SK-N-SH treated with all-trans-retinoic acid at 6 μM for 48 hours (cell line): ENCODE data around the gene FN1.

ENCODE experiments used
- ATAC-seq: fragments of 200-7000 bp; cut with Tn5 transposase; 3 replicates; pipeline ENCODE4 v1.9.1; 2020; ENCODE audit warnings: mild to moderate bottlenecking, moderate library complexity
- ARNTL ChIP-seq: fragments of 450-650 bp; formaldehyde crosslinking; IDR thresholded peaks from 2 replicates; pipeline ENCODE4 v1.5.0; 2020; ENCODE audit warnings: low read depth, mild to moderate bottlenecking, moderate library complexity, borderline replicate concordance
- BACH2 ChIP-seq: fragments of 250-450 bp; sonication (Bioruptor Pico); IDR thresholded peaks from 2 replicates; pipeline ENCODE4 v1.9.0; 2021; ENCODE audit warnings: mild to moderate bottlenecking, borderline replicate concordance
- CSDC2 ChIP-seq: fragments of 250-450 bp; sonication (Bioruptor Pico); IDR thresholded peaks from 2 replicates; pipeline ENCODE4 v1.5.0; 2020; ENCODE audit warnings: mild to moderate bottlenecking, moderate library complexity
- ESRRG ChIP-seq: fragments of 250-450 bp; sonication (Bioruptor Pico); IDR thresholded peaks from 2 replicates; pipeline ENCODE4 v1.6.1; 2021; ENCODE audit warnings: mild to moderate bottlenecking
- GLIS3 ChIP-seq: fragments of 250-450 bp; sonication (Bioruptor Pico); IDR thresholded peaks from 2 replicates; pipeline ENCODE4 v1.5.0; 2020; ENCODE audit warnings: mild to moderate bottlenecking, moderate library complexity
- ISL1 ChIP-seq: fragments of 250-450 bp; sonication (Bioruptor Pico); IDR thresholded peaks from 2 replicates; pipeline ENCODE4 v2.1.2; 2022; ENCODE audit warnings: mild to moderate bottlenecking, moderate library complexity
- PPARA ChIP-seq: fragments of 250-450 bp; sonication (Bioruptor Pico); IDR thresholded peaks from 2 replicates; pipeline ENCODE4 v1.5.0; 2020; ENCODE audit warnings: mild to moderate bottlenecking, borderline replicate concordance
- RARB ChIP-seq: fragments of 250-450 bp; sonication (Bioruptor Pico); IDR thresholded peaks from 2 replicates; pipeline ENCODE4 v1.8.0; 2021; ENCODE audit warnings: mild to moderate bottlenecking, moderate library complexity
- SNAI2 ChIP-seq: fragments of 250-450 bp; sonication (Bioruptor Pico); IDR thresholded peaks from 2 replicates; pipeline ENCODE4 v1.5.0; 2020; ENCODE audit warnings: mild to moderate bottlenecking, moderate library complexity
- TOX ChIP-seq: fragments of 250-450 bp; sonication (Bioruptor Pico); IDR thresholded peaks from 2 replicates; pipeline ENCODE4 v1.8.0; 2021; ENCODE audit warnings: mild to moderate bottlenecking, moderate library complexity, borderline replicate concordance
- ZC3H10 ChIP-seq: fragments of 250-450 bp; sonication (Bioruptor Pico); IDR thresholded peaks from 2 replicates; pipeline ENCODE4 v1.5.1; 2021; ENCODE audit warnings: mild to moderate bottlenecking, moderate library complexity
- ZFP3 ChIP-seq: fragments of 250-450 bp; sonication (Bioruptor Pico); IDR thresholded peaks from 2 replicates; pipeline ENCODE4 v1.5.0; 2020; ENCODE audit warnings: mild to moderate bottlenecking, moderate library complexity
- ZFP30 ChIP-seq: fragments of 450-650 bp; formaldehyde crosslinking; IDR thresholded peaks from 2 replicates; pipeline ENCODE4 v1.5.0; 2022; ENCODE audit warnings: mild to moderate bottlenecking, moderate library complexity
- ZNF565 ChIP-seq: fragments of 450-650 bp; formaldehyde crosslinking; conservative IDR thresholded peaks from 2 replicates; pipeline ENCODE4 v1.5.0; 2020; ENCODE audit warnings: low read depth, mild to moderate bottlenecking, moderate library complexity
- ZNF70 ChIP-seq: fragments of 450-650 bp; formaldehyde crosslinking; IDR thresholded peaks from 2 replicates; pipeline ENCODE4 v1.5.0; 2020; ENCODE audit warnings: mild to moderate bottlenecking, moderate library complexity
- ZNF8 ChIP-seq: fragments of 450-650 bp; formaldehyde crosslinking; IDR thresholded peaks from 2 replicates; pipeline ENCODE4 v1.5.0; 2020; ENCODE audit warnings: mild to moderate bottlenecking, moderate library complexity
- TF ChIP-seq, protein P1 (sequence below): fragments of 250-450 bp; sonication (Bioruptor Pico); IDR thresholded peaks from 2 replicates; pipeline ENCODE4 v1.8.0; 2020; ENCODE audit warnings: mild to moderate bottlenecking, moderate library complexity, borderline replicate concordance
- TF ChIP-seq, protein P2 (sequence below): fragments of 250-450 bp; sonication (Bioruptor Pico); IDR thresholded peaks from 2 replicates; pipeline ENCODE4 v1.5.0; 2020; ENCODE audit warnings: mild to moderate bottlenecking, moderate library complexity
- TF ChIP-seq, protein P3 (sequence below): fragments of 250-450 bp; sonication (Bioruptor Pico); IDR thresholded peaks from 2 replicates; pipeline ENCODE4 v1.8.0; 2021; ENCODE audit warnings: low read depth, mild to moderate bottlenecking, moderate library complexity, borderline replicate concordance
- TF ChIP-seq, protein P4 (sequence below): fragments of 250-450 bp; sonication (Bioruptor Pico); IDR thresholded peaks from 2 replicates; pipeline ENCODE4 v1.5.1; 2020; ENCODE audit warnings: low read depth, mild to moderate bottlenecking, moderate library complexity
- TF ChIP-seq, protein P5 (sequence below): fragments of 250-450 bp; sonication (Bioruptor Pico); IDR thresholded peaks from 2 replicates; pipeline ENCODE4 v1.5.1; 2021; ENCODE audit warnings: mild to moderate bottlenecking, moderate library complexity

The FN1 gene

DNA sequence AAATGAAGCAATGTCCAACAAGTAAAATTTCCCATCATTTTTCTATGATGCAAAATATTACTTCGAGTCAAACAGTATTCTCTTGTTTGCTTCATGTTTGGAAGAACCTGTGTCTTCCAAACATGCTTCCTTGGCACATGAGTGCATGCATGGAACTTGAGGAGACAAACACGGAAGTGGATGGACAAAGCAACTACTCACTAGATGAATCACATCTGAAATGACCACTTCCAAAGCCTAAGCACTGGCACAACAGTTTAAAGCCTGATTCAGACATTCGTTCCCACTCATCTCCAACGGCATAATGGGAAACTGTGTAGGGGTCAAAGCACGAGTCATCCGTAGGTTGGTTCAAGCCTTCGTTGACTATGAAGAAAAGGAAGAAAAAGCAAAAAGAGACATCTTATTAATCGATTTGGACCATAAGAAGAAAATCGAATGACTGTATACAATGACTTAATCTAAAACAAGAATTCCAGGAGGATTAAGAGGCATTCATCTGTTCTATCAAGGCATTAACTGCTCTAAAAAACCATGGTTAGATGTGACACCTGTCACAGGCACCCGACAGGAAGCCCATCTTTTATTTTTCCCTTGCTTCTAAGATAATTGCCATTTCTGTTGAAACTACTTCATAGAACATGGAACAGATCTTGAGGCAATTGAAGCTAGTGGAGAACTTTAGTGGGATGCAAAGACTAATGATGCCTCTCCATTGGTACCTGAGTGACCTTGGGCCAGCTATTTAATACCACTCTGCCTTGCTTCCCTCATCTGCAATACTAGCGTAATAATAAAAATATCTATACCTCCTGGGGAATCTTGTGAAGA lies 68.0 kb downstream of the FN1 start:
- no peak for TF ChIP-seq ZNF565
- TF ChIP-seq, protein P1, sequence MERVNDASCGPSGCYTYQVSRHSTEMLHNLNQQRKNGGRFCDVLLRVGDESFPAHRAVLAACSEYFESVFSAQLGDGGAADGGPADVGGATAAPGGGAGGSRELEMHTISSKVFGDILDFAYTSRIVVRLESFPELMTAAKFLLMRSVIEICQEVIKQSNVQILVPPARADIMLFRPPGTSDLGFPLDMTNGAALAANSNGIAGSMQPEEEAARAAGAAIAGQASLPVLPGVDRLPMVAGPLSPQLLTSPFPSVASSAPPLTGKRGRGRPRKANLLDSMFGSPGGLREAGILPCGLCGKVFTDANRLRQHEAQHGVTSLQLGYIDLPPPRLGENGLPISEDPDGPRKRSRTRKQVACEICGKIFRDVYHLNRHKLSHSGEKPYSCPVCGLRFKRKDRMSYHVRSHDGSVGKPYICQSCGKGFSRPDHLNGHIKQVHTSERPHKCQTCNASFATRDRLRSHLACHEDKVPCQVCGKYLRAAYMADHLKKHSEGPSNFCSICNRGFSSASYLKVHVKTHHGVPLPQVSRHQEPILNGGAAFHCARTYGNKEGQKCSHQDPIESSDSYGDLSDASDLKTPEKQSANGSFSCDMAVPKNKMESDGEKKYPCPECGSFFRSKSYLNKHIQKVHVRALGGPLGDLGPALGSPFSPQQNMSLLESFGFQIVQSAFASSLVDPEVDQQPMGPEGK (CRISPR knock-in tag): no peak
- no peak for TF ChIP-seq ZFP30 (CRISPR knock-in tag)
- no peak for TF ChIP-seq ZNF8 (CRISPR knock-in tag)
- no peak for TF ChIP-seq SNAI2 (CRISPR knock-in tag)
- no peak for ATAC-seq

DNA sequence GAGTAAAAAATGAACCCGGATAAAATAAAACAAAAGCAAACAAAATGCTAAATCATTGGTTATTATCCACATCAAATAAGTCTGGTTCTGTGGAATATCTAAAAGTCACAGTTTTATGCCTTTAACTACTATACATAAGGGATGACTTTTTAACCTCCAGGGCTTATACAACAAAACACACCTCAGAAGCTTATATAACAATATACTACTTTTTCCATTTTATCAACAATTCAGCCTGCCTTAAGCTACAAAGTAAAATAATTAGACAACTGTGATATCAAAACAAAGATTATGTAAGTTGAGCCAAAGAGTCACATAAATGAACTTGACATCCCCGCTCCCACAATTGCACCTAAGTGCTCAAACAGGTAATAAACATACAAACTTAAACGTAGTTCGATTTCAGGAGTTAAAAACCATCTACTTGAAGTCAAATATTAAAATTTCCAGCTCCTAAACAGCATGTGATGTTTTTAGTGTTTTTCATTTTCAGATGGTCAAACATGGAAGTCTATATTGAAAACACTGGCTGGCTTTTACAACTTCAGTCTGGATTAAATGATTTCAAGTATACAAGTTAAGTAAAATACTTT lies 69.3 kb downstream of the FN1 start:
- no peak for ATAC-seq
- TF ChIP-seq ZC3H10 (CRISPR knock-in tag) (no peak), ZNF8 (CRISPR knock-in tag) (no peak), SNAI2 (CRISPR knock-in tag) (no peak), ARNTL (no peak), ZNF70 (CRISPR knock-in tag) (no peak), ZNF565 (no peak), TOX (CRISPR knock-in tag) (no peak), ESRRG (no peak), PPARA (CRISPR knock-in tag) (no peak), RARB (no peak), BACH2 (CRISPR knock-in tag) (no peak), ZFP30 (CRISPR knock-in tag) (no peak)
- TF ChIP-seq, protein P2, sequence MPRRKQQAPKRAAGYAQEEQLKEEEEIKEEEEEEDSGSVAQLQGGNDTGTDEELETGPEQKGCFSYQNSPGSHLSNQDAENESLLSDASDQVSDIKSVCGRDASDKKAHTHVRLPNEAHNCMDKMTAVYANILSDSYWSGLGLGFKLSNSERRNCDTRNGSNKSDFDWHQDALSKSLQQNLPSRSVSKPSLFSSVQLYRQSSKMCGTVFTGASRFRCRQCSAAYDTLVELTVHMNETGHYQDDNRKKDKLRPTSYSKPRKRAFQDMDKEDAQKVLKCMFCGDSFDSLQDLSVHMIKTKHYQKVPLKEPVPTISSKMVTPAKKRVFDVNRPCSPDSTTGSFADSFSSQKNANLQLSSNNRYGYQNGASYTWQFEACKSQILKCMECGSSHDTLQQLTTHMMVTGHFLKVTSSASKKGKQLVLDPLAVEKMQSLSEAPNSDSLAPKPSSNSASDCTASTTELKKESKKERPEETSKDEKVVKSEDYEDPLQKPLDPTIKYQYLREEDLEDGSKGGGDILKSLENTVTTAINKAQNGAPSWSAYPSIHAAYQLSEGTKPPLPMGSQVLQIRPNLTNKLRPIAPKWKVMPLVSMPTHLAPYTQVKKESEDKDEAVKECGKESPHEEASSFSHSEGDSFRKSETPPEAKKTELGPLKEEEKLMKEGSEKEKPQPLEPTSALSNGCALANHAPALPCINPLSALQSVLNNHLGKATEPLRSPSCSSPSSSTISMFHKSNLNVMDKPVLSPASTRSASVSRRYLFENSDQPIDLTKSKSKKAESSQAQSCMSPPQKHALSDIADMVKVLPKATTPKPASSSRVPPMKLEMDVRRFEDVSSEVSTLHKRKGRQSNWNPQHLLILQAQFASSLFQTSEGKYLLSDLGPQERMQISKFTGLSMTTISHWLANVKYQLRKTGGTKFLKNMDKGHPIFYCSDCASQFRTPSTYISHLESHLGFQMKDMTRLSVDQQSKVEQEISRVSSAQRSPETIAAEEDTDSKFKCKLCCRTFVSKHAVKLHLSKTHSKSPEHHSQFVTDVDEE (CRISPR knock-in tag): no peak
- TF ChIP-seq, protein P3, sequence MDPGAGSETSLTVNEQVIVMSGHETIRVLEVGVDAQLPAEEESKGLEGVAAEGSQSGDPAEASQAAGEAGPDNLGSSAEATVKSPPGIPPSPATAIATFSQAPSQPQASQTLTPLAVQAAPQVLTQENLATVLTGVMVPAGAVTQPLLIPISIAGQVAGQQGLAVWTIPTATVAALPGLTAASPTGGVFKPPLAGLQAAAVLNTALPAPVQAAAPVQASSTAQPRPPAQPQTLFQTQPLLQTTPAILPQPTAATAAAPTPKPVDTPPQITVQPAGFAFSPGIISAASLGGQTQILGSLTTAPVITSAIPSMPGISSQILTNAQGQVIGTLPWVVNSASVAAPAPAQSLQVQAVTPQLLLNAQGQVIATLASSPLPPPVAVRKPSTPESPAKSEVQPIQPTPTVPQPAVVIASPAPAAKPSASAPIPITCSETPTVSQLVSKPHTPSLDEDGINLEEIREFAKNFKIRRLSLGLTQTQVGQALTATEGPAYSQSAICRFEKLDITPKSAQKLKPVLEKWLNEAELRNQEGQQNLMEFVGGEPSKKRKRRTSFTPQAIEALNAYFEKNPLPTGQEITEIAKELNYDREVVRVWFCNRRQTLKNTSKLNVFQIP: no peak
- TF ChIP-seq, protein P4, sequence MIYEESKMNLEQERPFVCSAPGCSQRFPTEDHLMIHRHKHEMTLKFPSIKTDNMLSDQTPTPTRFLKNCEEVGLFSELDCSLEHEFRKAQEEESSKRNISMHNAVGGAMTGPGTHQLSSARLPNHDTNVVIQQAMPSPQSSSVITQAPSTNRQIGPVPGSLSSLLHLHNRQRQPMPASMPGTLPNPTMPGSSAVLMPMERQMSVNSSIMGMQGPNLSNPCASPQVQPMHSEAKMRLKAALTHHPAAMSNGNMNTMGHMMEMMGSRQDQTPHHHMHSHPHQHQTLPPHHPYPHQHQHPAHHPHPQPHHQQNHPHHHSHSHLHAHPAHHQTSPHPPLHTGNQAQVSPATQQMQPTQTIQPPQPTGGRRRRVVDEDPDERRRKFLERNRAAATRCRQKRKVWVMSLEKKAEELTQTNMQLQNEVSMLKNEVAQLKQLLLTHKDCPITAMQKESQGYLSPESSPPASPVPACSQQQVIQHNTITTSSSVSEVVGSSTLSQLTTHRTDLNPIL (CRISPR knock-in tag): no peak
- TF ChIP-seq, protein P1 (CRISPR knock-in tag): no peak
- TF ChIP-seq, all 23 proteins: peak for 0

DNA sequence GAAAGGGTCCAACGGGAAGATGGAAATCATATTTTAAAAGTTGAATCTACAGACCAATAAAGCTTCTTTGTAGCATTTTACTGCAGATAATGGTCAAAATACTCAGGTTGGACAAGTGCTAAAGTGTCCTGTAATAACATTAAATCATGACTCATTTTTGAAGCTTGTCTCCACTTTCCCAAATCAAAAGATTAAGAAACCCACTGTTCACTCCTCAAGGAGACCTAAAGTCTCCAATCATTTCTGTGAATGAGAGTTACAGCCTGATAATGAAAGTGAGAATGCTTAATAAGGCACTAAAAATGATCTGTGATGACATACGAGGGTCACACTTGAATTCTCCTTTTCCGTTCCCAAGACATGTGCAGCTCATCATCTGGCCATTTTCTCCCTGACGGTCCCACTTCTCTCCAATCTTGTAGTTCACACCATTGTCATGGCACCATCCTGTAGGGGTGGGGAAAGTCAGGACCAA lies 70.6 kb downstream of the FN1 start:
- peak; percentile 28 for ATAC-seq
- 0 out of 2 replicates have a peak, but pooled peaks have one; percentile 58 for TF ChIP-seq ZFP3 (CRISPR knock-in tag)
- TF ChIP-seq, protein P1 (CRISPR knock-in tag): peak; percentile 70; the same call in 1 of the 2 replicates
- TF ChIP-seq PPARA (CRISPR knock-in tag): no peak
- no peak for TF ChIP-seq GLIS3 (CRISPR knock-in tag)
- TF ChIP-seq CSDC2: no peak
- TF ChIP-seq, protein P5, sequence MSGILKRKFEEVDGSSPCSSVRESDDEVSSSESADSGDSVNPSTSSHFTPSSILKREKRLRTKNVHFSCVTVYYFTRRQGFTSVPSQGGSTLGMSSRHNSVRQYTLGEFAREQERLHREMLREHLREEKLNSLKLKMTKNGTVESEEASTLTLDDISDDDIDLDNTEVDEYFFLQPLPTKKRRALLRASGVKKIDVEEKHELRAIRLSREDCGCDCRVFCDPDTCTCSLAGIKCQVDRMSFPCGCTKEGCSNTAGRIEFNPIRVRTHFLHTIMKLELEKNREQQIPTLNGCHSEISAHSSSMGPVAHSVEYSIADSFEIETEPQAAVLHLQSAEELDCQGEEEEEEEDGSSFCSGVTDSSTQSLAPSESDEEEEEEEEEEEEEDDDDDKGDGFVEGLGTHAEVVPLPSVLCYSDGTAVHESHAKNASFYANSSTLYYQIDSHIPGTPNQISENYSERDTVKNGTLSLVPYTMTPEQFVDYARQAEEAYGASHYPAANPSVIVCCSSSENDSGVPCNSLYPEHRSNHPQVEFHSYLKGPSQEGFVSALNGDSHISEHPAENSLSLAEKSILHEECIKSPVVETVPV (CRISPR knock-in tag): no peak
- no peak for TF ChIP-seq ZNF8 (CRISPR knock-in tag)
- TF ChIP-seq SNAI2 (CRISPR knock-in tag): no peak
- TF ChIP-seq ISL1: peak; percentile 99
- TF ChIP-seq RARB: no peak; the same call in 1 of the 2 replicates
- TF ChIP-seq, protein P4 (CRISPR knock-in tag): peak; percentile 85; the same call in 1 of the 2 replicates
- no peak for TF ChIP-seq BACH2 (CRISPR knock-in tag)
- no peak for TF ChIP-seq ZC3H10 (CRISPR knock-in tag)
